Activated CD8-positive, alpha-beta memory T cell treated with anti-CD3 and anti-CD28 coated beads, Interleukin-2, amount 50 U/mL, for 4 hours (primary cell): Measurements from ENCODE around the gene DNAI1.

Experiments used
- DNase-seq: peaks from one replicate; pipeline ENCODE4 v3.0.0-alpha.2; 2020

DNAI1 gene

GRCh38 chr9:34560599-34561214, 102.1 kb downstream of the DNAI1 start:
- DNase-seq = no peak

- no peak for DNase-seq
Observed at GRCh38 chr9:34562135-34562745, 103.6 kb downstream of the DNAI1 start.

GRCh38 chr9:34563262-34563661, 104.7 kb downstream of the DNAI1 start:
- no peak for DNase-seq

GRCh38 chr9:34564617-34565016, 106.0 kb downstream of the DNAI1 start:
- DNase-seq = no peak

- no peak for DNase-seq
Observed at GRCh38 chr9:34565856-34566255, 107.3 kb downstream of the DNAI1 start.

GRCh38 chr9:34566322-34566721, 107.7 kb downstream of the DNAI1 start:
- DNase-seq = no peak

- no peak for DNase-seq
Observed at GRCh38 chr9:34566972-34567371, 108.4 kb downstream of the DNAI1 start.

- DNase-seq = no peak
Observed at GRCh38 chr9:34568133-34568532, 109.5 kb downstream of the DNAI1 start.

- no peak for DNase-seq
Observed at GRCh38 chr9:34568774-34569173, 110.2 kb downstream of the DNAI1 start.

- DNase-seq = no peak
Observed at GRCh38 chr9:34570376-34570775, 111.8 kb downstream of the DNAI1 start.
